Lower lobe of right lung (tissue), 2 donors: ENCODE results near the gene MRPS10. TPM values are rescaled to one million over a fixed set of nuclear protein-coding genes. Genes with fewer than 3 reads are reported as not detected.
"Not testable (repeated sequence)": the region's sequence is repeated elsewhere in the genome, so short reads cannot be mapped to it uniquely, and the experiment has no call there.

ENCODE experiments used
- ATAC-seq, 2 donors: fragments of 200-7000 bp; cut with Tn5 transposase; one replicate each; pipeline ENCODE4 v1.9.1; 2020 to 2022; ENCODE audit warnings: mild to moderate bottlenecking in 2 of 2, moderate library complexity in 2 of 2
- DNase-seq: peaks from one replicate; pipeline ENCODE4 v3.0.0-alpha.2; 2020
- H3K27ac ChIP-seq: fragments of 200-600 bp; one replicate; pipeline ENCODE4 v1.8.0; 2022
- H3K27me3 ChIP-seq: fragments of 200-600 bp; one replicate; pipeline ENCODE4 v1.8.0; 2022; ENCODE audit warnings: low read depth
- H3K36me3 ChIP-seq: fragments of 200-600 bp; one replicate; pipeline ENCODE4 v1.8.0; 2022; ENCODE audit warnings: mild to moderate bottlenecking
- H3K4me1 ChIP-seq: fragments of 200-600 bp; one replicate; pipeline ENCODE4 v1.8.0; 2022
- H3K4me3 ChIP-seq: fragments of 200-600 bp; one replicate; pipeline ENCODE4 v1.8.0; 2022; ENCODE audit warnings: mild to moderate bottlenecking
- H3K9me3 ChIP-seq: fragments of 200-600 bp; one replicate; pipeline ENCODE4 v1.8.0; 2022
- CTCF ChIP-seq: fragments of 200-600 bp; IDR thresholded peaks from one replicate; pipeline ENCODE4 v1.8.0; 2022; ENCODE audit warnings: antibody characterized with exemption, mild to moderate bottlenecking
- intact Hi-C: fragments of 100-400 bp; cut with DNase I; formaldehyde crosslinking; loops from one replicate; pipeline ENCODE4 v1.11.0; 2022
- total RNA-seq: library from RNA; stranded (reverse); fragmentation: NEBNext Ultra II Directional; extraction: Animal tissue kit (Norgen Biotek cat#: 25700); gene quantifications from one replicate; pipeline ENCODE4 v1.2.1, GENCODE V29; 2021
- donor health status: DM: no; HTN: yes; CAD: no; lungs with severe emphysema.

Gene MRPS10
- total RNA-seq, 1 donor from 2014 or later = 23.6 TPM

DNA sequence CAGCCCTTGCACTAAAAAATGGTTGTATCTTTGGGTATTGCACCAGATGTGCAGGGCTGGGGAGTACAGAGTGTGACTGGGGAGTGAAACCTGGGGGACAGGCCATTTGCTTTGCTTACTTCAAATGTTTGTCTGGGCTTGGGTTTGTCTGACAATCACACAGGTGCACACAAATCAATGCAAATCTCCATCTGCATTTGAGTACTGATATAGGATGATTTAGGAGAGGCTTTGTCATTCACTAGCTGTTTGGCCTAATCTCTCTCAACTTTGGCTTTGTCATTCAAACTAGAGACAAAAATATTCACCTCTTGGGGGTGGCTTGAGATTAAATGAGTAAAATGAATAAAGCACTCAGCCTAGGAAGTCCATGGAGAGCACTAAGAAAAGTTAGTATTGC lies 40.7 kb downstream of the MRPS10 start:
- Histone ChIP-seq H3K4me3 (no peak overlapping the region), H3K36me3 (no peaks in the 10 kb centered on the region), H3K9me3 (no peaks in the 10 kb centered on the region), H3K4me1 (no peaks in the 10 kb centered on the region), H3K27me3 (peaks cover 18% of the 10 kb centered on the region), H3K27ac (no peak overlapping the region)
- no peak for TF ChIP-seq CTCF
- ATAC-seq = no peak
- no peak for DNase-seq
- intact Hi-C loops = no loop called here

DNA sequence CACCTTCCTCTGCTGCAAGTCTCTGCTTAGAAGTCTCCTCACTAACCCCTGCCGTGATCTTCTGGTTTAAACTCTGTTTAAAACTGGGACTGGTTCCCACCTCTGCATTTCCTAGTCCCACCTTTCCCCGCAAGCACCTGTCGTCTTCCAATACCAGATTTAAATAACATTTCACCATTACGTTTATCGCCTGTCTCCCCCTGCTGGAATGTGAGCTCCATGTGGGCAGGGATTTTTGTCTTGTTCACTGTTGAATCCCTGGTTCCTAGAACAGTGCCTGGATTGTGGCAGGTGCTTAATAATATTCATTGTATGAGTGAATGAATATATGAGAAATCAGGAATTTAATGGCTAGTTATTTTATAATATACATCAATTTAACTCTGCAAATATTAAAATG lies 41.8 kb downstream of the MRPS10 start:
- no peaks in the 10 kb centered on the region for H3K4me1 ChIP-seq
- intact Hi-C loops = no loop called here
- H3K4me3 ChIP-seq = no peak overlapping the region
- H3K27ac ChIP-seq = no peak overlapping the region
- no peaks in the 10 kb centered on the region for H3K9me3 ChIP-seq
- ATAC-seq = no peak
- peaks cover 18% of the 10 kb centered on the region for H3K27me3 ChIP-seq
- no peak for TF ChIP-seq CTCF
- H3K36me3 ChIP-seq = no peaks in the 10 kb centered on the region
- DNase-seq = no peak

GRCh38 chr6:42173101-42173500 lies 44.6 kb downstream of the MRPS10 start, which contains the start of gene GUCA1A:
GUCA1A (plus strand) TSS chr6:42173364; CDS start chr6:42173614, 250 bp downstream.
- H3K4me1 ChIP-seq = no peaks in the 10 kb centered on the region
- intact Hi-C loops = no loop called here
- H3K27ac ChIP-seq = no peak within 1 kb of the TSS
- TF ChIP-seq CTCF = no peak
- H3K27me3 ChIP-seq = peaks cover 5% of the 10 kb centered on the region
- DNase-seq = no peak
- H3K4me3 ChIP-seq = no peak within 1 kb of the TSS
- no peaks in the 10 kb centered on the region for H3K36me3 ChIP-seq
- H3K9me3 ChIP-seq = no peaks in the 10 kb centered on the region
- ATAC-seq = no peak

GRCh38 chr6:42171813-42172581 lies 45.7 kb downstream of the MRPS10 start:
- DNase-seq (no peak), ATAC-seq (no peak)
- Histone ChIP-seq H3K27ac (no peak overlapping the region), H3K4me1 (no peaks in the 10 kb centered on the region), H3K36me3 (no peaks in the 10 kb centered on the region), H3K9me3 (no peaks in the 10 kb centered on the region), H3K27me3 (no peaks in the 10 kb centered on the region), H3K4me3 (no peak overlapping the region)
- TF ChIP-seq CTCF = no peak
- intact Hi-C loops = no loop called here

- H3K4me1 ChIP-seq, H3K4me3 ChIP-seq, H3K36me3 ChIP-seq, H3K9me3 ChIP-seq, ATAC-seq, H3K27ac ChIP-seq, DNase-seq, H3K27me3 ChIP-seq: not testable (repeated sequence)
- intact Hi-C loops = loop anchor here (10.0 kb wide), 1 partner anchor 95 kb away; no protein-coding TSS in a partner anchor
These were observed 47.9 kb downstream of the MRPS10 start for GRCh38 chr6:42169780-42170179.

GRCh38 chr6:42168650-42169049 lies 49.0 kb downstream of the MRPS10 start:
- ATAC-seq = no peak

More at GRCh38 chr6:42168650-42169049, 49.0 kb downstream of the MRPS10 start:
- no peak for TF ChIP-seq CTCF
- Histone ChIP-seq H3K4me1 (no peaks in the 10 kb centered on the region), H3K27me3 (no peaks in the 10 kb centered on the region), H3K36me3 (no peaks in the 10 kb centered on the region), H3K4me3 (no peak overlapping the region), H3K9me3 (no peaks in the 10 kb centered on the region), H3K27ac (no peak overlapping the region)
- DNase-seq = no peak
- intact Hi-C loops = loop anchor here (10.0 kb wide), 1 partner anchor 94 kb away; no protein-coding TSS in a partner anchor
